Activated naive CD4-positive, alpha-beta T cell treated with anti-CD3 and anti-CD28 coated beads for 36 hours (primary cell): Measurements from ENCODE around the gene FUCA2. TPM values are rescaled to one million over a fixed set of nuclear protein-coding genes. Genes with fewer than 3 reads are reported as not detected.
A peak's percentile ranks its signal among the peaks of the same experiment; 100 is the strongest.

Source experiments
- CTCF ChIA-PET: fragments of 350-600 bp; sonication (Branson Sonifier 250); formaldehyde crosslinking; loops from one replicate; lab custom pipeline; 2021; ENCODE audit warnings: antibody characterized with exemption; lab: Charles Lee
- DNase-seq: peaks from one replicate; pipeline ENCODE4 v3.0.0-alpha.2; 2020
- H3K27ac Mint-ChIP-seq: one replicate; pipeline ENCODE4 v1.8.0; 2021; ENCODE audit warnings: mild to moderate bottlenecking, mixed read lengths
- H3K27me3 Mint-ChIP-seq: one replicate; pipeline ENCODE4 v1.8.0; 2021; ENCODE audit warnings: low read depth, mixed read lengths
- H3K36me3 Mint-ChIP-seq: one replicate; pipeline ENCODE4 v1.8.0; 2021; ENCODE audit warnings: low read depth, mixed read lengths
- H3K4me1 Mint-ChIP-seq: one replicate; pipeline ENCODE4 v1.8.0; 2021; ENCODE audit warnings: low read depth, mixed read lengths
- H3K4me3 Mint-ChIP-seq: one replicate; pipeline ENCODE4 v1.8.0; 2021; ENCODE audit warnings: mild to moderate bottlenecking, moderate library complexity, mixed read lengths
- H3K9me3 Mint-ChIP-seq: one replicate; pipeline ENCODE4 v1.8.0; 2021; ENCODE audit warnings: mixed read lengths
- intact Hi-C: fragments of 100-400 bp; cut with micrococcal nuclease; formaldehyde crosslinking; loops from one replicate; pipeline ENCODE4 v1.15.1; 2023
- total RNA-seq, 2 experiments: library from RNA; stranded (reverse); gene quantifications; one replicate each; pipeline ENCODE4 v1.2.3, GENCODE V29; 2021

FUCA2 gene, protein sequence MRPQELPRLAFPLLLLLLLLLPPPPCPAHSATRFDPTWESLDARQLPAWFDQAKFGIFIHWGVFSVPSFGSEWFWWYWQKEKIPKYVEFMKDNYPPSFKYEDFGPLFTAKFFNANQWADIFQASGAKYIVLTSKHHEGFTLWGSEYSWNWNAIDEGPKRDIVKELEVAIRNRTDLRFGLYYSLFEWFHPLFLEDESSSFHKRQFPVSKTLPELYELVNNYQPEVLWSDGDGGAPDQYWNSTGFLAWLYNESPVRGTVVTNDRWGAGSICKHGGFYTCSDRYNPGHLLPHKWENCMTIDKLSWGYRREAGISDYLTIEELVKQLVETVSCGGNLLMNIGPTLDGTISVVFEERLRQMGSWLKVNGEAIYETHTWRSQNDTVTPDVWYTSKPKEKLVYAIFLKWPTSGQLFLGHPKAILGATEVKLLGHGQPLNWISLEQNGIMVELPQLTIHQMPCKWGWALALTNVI
- 1 to 10 TPM; 7.7 to 8.2 TPM for total RNA-seq

DNA sequence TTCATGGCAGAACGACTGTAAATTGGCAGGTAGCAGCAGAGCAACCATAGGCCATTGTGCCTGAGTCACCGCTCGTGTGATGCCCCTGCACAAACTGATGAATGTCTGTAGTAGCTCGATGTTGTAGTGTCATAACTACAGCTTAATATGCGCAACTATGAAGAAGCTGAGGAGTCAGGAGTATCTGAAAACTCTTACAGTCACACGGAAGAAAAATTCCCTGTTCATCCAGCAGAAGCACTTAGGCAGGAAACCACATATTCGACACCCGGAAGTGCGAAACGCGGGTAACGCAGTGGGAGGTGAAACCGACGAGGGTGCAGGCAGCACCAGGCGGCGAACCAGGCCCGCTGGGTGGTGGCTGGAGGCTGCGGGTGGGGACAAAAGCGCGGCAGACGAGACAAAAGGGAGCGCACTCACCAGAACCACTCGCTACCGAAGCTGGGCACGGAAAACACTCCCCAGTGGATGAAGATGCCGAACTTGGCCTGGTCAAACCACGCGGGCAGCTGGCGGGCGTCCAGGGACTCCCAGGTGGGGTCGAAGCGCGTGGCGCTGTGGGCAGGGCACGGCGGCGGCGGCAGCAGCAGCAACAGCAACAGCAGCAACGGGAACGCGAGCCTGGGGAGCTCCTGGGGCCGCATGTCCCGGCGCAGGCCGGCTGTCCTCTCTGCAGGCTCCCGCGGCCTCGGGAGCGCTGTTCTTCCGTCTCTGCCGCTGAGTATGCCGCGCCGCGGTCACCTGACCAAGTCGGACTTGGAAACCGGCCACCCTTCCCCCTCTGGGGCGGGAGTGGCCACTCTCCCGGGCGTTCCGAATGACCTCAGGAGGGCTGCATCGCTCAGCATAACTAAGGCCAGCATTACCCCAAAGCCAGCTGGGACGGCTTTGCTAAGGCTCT lies at the start of gene FUCA2:
TSS of gene FUCA2 (minus strand) at position 730 of the 901 bp plus-strand sequence. CDS start at position 644, 86 bp downstream.
- CTCF ChIA-PET = interaction anchor here (0.6 to 1.2 kb wide), 4 partner anchors 9 to 25 kb away, joined by 3 to 5 read pairs (median 4); no protein-coding TSS in a partner anchor
- Mint-ChIP-seq H3K9me3 (no peaks in the 10 kb centered on the region), H3K27me3 (no peaks in the 10 kb centered on the region), H3K4me3 (peak within 1 kb of the TSS; percentile 85), H3K36me3 (peaks cover 4% of the 10 kb centered on the region), H3K4me1 (peaks cover 15% of the 10 kb centered on the region), H3K27ac (peak within 1 kb of the TSS; percentile 85)
- intact Hi-C loops = loop anchor here (1.0 to 5.0 kb wide), 7 partner anchors 26 to 944 kb away; partner anchors contain the start of genes ADAT2, LTV1, PEX3 and SF3B5
- DNase-seq = peak; percentile 82

DNA sequence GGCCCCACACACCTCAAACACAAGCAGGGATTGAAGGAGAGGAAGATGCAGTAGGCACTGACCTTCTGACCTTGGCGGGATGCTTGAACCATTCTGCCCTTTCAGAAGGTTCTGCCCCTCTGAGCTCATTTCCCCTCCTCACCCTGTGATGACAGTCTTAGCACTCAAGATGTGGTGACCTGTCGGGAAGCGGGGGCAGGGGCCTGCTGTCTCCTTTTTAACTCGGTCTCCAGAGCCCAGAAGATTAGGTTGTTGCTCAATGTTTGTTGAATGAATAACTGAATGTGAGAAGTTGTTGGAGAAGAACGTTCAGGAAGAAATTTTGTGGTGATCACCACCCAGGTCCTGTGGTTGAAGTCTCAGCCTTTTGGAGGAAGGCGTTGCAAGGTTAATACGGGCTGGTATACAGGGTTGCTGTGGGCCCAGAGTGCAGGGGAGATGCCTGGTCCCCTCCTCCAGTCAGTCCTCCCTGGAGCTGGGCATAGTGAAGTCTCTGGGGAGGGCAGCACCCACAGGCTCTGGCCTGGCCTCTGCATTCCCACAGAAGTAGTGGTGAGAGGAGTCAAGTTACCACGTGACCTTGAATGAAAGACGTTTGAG lies 49.7 kb upstream of the FUCA2 start:
- DNase-seq = no peak
- intact Hi-C loops = no loop called here
- H3K36me3 Mint-ChIP-seq = no peaks in the 10 kb centered on the region
- no peaks in the 10 kb centered on the region for H3K27me3 Mint-ChIP-seq
- H3K4me3 Mint-ChIP-seq = no peak overlapping the region
- H3K27ac Mint-ChIP-seq = no peak overlapping the region
- CTCF ChIA-PET = interaction anchor here (0.8 kb wide), 1 partner anchor 13 kb away, joined by 3 read pairs; no protein-coding TSS in a partner anchor
- H3K4me1 Mint-ChIP-seq = peaks cover 2% of the 10 kb centered on the region
- no peaks in the 10 kb centered on the region for H3K9me3 Mint-ChIP-seq

DNA sequence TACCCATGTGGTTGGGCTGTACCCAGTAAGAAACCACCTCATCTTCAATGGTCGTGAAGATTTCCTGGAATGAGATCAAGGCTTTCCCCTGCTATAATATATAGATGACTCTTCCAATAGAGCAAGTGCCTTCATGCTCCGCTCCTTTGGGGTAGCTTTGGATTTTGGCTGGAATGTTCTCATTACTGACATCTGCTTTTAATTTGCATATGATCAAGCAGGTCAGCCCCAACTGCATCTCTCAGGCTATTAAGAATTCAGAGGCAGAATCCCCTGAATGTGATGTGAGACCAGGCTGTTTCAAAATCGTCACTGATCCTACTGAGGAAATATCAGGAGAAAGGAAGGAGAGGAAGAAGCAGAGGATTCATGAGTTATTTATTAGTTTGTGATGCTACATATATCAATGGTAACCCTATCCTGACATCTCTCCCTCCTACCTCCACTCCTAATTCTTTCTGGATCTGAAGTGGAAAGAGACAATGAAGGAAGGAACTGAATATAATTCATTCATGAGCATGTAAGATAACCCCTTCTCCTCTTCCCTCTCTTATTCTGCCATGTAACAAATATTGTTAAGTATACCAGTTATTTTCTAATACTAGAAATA lies 47.6 kb upstream of the FUCA2 start:
- no peaks in the 10 kb centered on the region for H3K36me3 Mint-ChIP-seq
- CTCF ChIA-PET = no interaction called here
- H3K9me3 Mint-ChIP-seq = no peaks in the 10 kb centered on the region
- H3K4me3 Mint-ChIP-seq = no peak overlapping the region
- intact Hi-C loops = no loop called here
- H3K27ac Mint-ChIP-seq = no peak overlapping the region
- H3K27me3 Mint-ChIP-seq = no peaks in the 10 kb centered on the region
- H3K4me1 Mint-ChIP-seq = peaks cover 21% of the 10 kb centered on the region
- DNase-seq = no peak

DNA sequence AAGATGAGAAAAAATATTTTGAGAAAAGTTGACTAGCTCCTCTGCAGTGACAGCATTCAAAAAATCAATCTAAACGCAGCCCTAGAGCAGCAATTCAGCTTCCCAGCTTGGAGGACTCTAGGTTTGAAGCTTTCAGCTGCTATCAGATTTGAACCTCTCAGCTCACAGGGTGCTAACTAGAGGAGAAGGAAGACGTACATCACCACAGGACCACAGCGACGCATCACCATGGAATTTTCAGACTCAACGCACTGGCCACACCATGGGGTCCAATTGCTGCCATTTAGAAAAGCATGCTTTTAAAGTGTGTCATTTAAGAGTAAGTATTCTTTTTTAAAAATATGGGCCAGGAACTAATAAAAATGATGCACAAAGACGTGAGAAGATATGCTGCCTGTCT lies 45.0 kb upstream of the FUCA2 start:
- Mint-ChIP-seq H3K27me3 (no peaks in the 10 kb centered on the region), H3K9me3 (no peaks in the 10 kb centered on the region), H3K4me3 (no peak overlapping the region), H3K4me1 (peaks cover 37% of the 10 kb centered on the region), H3K27ac (no peak overlapping the region), H3K36me3 (no peaks in the 10 kb centered on the region)
- no peak for DNase-seq
- CTCF ChIA-PET = interaction anchor here (1.2 to 1.4 kb wide), 2 partner anchors 19 to 44 kb away, joined by 3 to 6 read pairs; no protein-coding TSS in a partner anchor
- intact Hi-C loops = no loop called here

GRCh38 chr6:143555582-143555981 lies 44.1 kb upstream of the FUCA2 start:
- intact Hi-C loops = loop anchor here (1.0 kb wide), 1 partner anchor 9 kb away; no protein-coding TSS in a partner anchor
- Mint-ChIP-seq H3K9me3 (no peaks in the 10 kb centered on the region), H3K4me1 (peaks cover 37% of the 10 kb centered on the region), H3K36me3 (no peaks in the 10 kb centered on the region), H3K27ac (no peak overlapping the region), H3K4me3 (peak overlapping the region; percentile 23), H3K27me3 (no peaks in the 10 kb centered on the region)
- no peak for DNase-seq
- CTCF ChIA-PET = interaction anchor here (0.7 to 1.4 kb wide), 4 partner anchors 20 to 481 kb away, joined by 3 to 6 read pairs (median 3); no protein-coding TSS in a partner anchor

DNA sequence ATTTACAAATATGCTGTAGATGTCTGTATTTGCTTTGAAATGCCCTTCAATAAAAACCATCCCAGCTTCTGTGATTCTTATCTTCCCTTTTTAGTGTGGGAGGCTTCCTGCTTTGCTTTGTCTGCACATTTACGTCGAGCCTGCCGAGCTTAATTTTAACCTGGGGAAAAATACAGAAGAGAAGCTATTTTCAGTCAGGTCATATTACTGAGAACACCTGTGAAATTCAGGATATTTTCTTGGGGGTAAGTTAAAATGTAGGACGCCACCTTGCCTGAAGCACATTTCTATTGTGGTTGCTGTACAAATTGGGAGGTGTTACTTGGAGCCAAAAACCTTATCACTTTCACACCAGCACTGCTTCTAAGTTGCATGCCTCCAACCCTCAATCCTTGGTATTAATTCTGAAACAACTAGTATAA lies 43.6 kb upstream of the FUCA2 start:
- peak overlapping the region; percentile 57 for H3K4me3 Mint-ChIP-seq
- peaks cover 38% of the 10 kb centered on the region for H3K4me1 Mint-ChIP-seq
- H3K27ac Mint-ChIP-seq = no peak overlapping the region
- intact Hi-C loops = loop anchor here (1.0 kb wide), 1 partner anchor 9 kb away; no protein-coding TSS in a partner anchor
- H3K27me3 Mint-ChIP-seq = no peaks in the 10 kb centered on the region
- CTCF ChIA-PET = interaction anchor here (0.7 to 1.2 kb wide), 2 partner anchors 459 to 481 kb away, joined by 3 read pairs; no protein-coding TSS in a partner anchor
- H3K9me3 Mint-ChIP-seq = no peaks in the 10 kb centered on the region
- no peak for DNase-seq
- no peaks in the 10 kb centered on the region for H3K36me3 Mint-ChIP-seq

DNA sequence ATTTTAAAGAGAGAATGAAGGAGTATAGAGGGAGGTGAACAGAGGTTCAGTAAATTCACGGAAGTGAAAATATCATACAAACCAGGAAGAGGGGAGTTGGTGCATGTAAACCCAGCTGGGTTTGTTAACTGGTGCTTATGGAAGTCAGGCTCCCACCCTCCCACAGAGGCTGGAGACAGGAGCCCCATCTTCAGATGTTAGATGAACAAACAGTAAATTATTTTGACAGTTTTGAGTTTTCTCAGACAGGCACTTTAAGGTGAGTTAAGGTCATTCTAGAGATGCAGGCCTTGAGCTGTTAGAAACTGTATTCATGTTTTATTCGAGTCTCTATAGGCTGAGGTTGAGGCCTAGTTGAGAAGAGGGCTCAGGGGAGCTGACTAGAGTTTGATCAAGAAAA lies 41.8 kb upstream of the FUCA2 start:
- CTCF ChIA-PET = no interaction called here
- intact Hi-C loops = no loop called here
- H3K27me3 Mint-ChIP-seq = no peaks in the 10 kb centered on the region
- H3K9me3 Mint-ChIP-seq = no peaks in the 10 kb centered on the region
- DNase-seq = no peak
- no peaks in the 10 kb centered on the region for H3K36me3 Mint-ChIP-seq
- H3K4me1 Mint-ChIP-seq = peaks cover 55% of the 10 kb centered on the region
- H3K4me3 Mint-ChIP-seq = no peak overlapping the region
- H3K27ac Mint-ChIP-seq = no peak overlapping the region

DNA sequence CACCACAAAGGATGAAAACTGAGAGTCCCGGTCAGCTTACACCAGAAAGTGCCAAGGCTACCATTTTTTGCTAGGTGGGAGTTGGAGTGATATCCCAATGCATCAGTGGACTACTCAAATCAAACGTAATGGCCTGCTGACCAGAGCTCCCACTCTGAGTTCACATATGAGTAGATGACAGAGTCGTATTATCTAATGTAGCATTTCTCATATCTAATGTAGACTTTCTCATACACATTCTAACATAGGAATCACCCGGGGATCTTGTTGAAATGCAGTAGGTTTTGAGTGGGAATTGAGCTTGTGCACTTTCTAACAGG lies 38.4 kb upstream of the FUCA2 start:
- H3K4me1 Mint-ChIP-seq = peaks cover 57% of the 10 kb centered on the region
- no peak overlapping the region for H3K27ac Mint-ChIP-seq
- no peaks in the 10 kb centered on the region for H3K27me3 Mint-ChIP-seq

DNA sequence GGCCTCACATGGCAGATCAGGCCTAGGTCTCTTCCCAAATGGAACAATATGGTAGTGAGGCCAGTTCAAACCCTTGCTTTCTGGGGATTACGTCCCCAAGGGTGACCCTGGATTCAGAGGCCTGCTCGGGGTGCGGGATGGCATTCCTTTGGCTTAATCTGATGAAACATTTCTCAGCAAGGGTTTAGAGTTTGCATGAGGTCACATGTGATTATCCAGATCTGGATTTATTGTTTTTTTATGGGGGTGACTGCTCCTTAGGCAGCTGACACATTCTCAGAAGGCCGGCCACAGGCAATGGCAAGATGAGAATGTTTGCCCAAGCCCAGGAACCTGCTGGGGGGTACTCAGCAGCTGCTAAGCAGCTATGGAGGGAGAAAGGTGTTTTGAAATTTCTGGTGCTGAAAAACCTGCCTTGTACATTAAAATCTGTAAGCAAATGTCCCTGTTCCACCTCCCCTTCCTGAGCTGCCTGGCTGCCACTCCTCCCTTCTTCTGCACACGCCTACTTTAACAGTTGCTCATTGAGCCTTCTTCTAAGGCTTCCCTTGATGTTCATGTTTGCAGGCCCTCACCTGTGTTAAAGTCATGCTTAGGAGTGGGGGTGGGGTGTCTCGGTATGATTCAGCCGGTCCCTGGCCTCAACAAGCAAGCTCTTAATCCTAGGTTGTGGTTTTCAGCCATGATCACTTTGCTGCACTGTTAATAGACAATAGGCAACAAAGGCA lies 37.9 kb upstream of the FUCA2 start:
- peak; percentile 71 for DNase-seq
- H3K4me1 Mint-ChIP-seq = peaks cover 57% of the 10 kb centered on the region
- H3K4me3 Mint-ChIP-seq = no peak overlapping the region
- H3K9me3 Mint-ChIP-seq = no peaks in the 10 kb centered on the region
- H3K27ac Mint-ChIP-seq = no peak overlapping the region
- CTCF ChIA-PET = interaction anchor here (0.8 to 1.3 kb wide), 2 partner anchors 22 to 464 kb away, joined by 3 to 5 read pairs; no protein-coding TSS in a partner anchor
- intact Hi-C loops = loop anchor here (5.0 to 10.0 kb wide), 2 partner anchors 705 to 798 kb away; no protein-coding TSS in a partner anchor
- H3K27me3 Mint-ChIP-seq = no peaks in the 10 kb centered on the region
- no peaks in the 10 kb centered on the region for H3K36me3 Mint-ChIP-seq

More for the DNA sequence above, 38.4 kb upstream of the FUCA2 start:
- no peaks in the 10 kb centered on the region for H3K36me3 Mint-ChIP-seq
- CTCF ChIA-PET = interaction anchor here (0.8 to 1.3 kb wide), 2 partner anchors 21 to 463 kb away, joined by 3 to 5 read pairs; no protein-coding TSS in a partner anchor
- intact Hi-C loops = loop anchor here (5.0 to 10.0 kb wide), 2 partner anchors 705 to 797 kb away; no protein-coding TSS in a partner anchor
- DNase-seq = no peak
- H3K4me3 Mint-ChIP-seq = no peak overlapping the region
- no peaks in the 10 kb centered on the region for H3K9me3 Mint-ChIP-seq

DNA sequence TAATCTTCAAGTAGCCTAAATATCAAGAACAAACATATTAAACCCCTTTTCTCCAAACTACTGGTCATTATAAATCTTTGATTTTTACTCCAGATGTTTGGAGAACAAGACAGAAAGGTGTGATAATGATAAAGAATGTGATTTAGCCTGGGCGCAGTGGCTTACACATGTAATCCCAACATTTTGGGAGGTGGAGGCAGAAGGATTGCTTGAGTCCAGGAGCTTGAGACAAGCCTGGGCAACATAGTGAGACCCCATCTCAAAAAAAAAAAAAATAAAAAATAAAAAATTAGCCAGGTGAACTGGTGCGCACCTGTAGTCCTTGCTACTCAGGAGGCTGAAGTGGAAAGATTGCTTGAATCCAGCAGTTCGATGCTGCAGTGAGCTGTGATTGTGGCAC lies 35.1 kb upstream of the FUCA2 start:
- peaks cover 53% of the 10 kb centered on the region for H3K4me1 Mint-ChIP-seq
- CTCF ChIA-PET = interaction anchor here (0.7 kb wide), 1 partner anchor 104 kb away, joined by 3 read pairs; no protein-coding TSS in a partner anchor
- no peaks in the 10 kb centered on the region for H3K27me3 Mint-ChIP-seq
- no peak overlapping the region for H3K27ac Mint-ChIP-seq
- H3K36me3 Mint-ChIP-seq = no peaks in the 10 kb centered on the region
- no peak overlapping the region for H3K4me3 Mint-ChIP-seq
- DNase-seq = no peak
- intact Hi-C loops = loop anchor here (1.0 to 10.0 kb wide), 4 partner anchors 9 to 801 kb away; no protein-coding TSS in a partner anchor
- no peaks in the 10 kb centered on the region for H3K9me3 Mint-ChIP-seq
